Measurements from ENCODE around the gene MGAT4B. TPM values are rescaled to one million over a fixed set of nuclear protein-coding genes. Genes with fewer than 3 reads are reported as not detected.

MGAT4B gene
- polyA plus RNA-seq, 2 of the 4 experiments (the other 2 are of a cell fraction), result 57.4 to 166 TPM

GRCh38 chr5:179774442-179774841, 32.2 kb downstream of the MGAT4B start:
- CTCF ChIA-PET, result interaction anchor here (0.5 to 4.5 kb wide), 3 partner anchors 11 to 416 kb away, joined by 3 to 38 read pairs (median 4); no protein-coding TSS in a partner anchor
- H3K27ac ChIP-seq, result no peak overlapping the region
- no peak for DNase-seq (ENCODE audit: low read depth in 1 of 2, low spot score in 1 of 2)
- FAIRE-seq, result no peak
- POLR2A ChIA-PET, result no interaction called here
- H3K4me2 ChIP-seq, result no peak overlapping the region
- TF ChIP-seq PHF8 (IDR thresholded peaks at IDR 0.05; ENCODE audit: borderline replicate concordance, low read depth) (no peak), HOXA7 (CRISPR knock-in tag; IDR thresholded peaks at IDR 0.05) (no peak), ELK1 (IDR thresholded peaks at IDR 0.05; ENCODE audit: low read depth, low read length) (no peak), CTCF (IDR thresholded peaks at IDR 0.05) (no peak), USF2 (IDR thresholded peaks at IDR 0.05) (no peak), EHF (CRISPR knock-in tag; IDR thresholded peaks at IDR 0.05) (no peak), HOXB13 (CRISPR knock-in tag; IDR thresholded peaks at IDR 0.05; ENCODE audit: low read depth) (no peak), HMGXB4 (CRISPR knock-in tag; IDR thresholded peaks at IDR 0.05; ENCODE audit: borderline replicate concordance) (no peak), ZSCAN20 (CRISPR knock-in tag; IDR thresholded peaks at IDR 0.05) (no peak), MAZ (IDR thresholded peaks at IDR 0.05; ENCODE audit: borderline replicate concordance, low read depth, low read length) (no peak), FOXS1 (CRISPR knock-in tag; IDR thresholded peaks at IDR 0.05) (no peak), ZFP36 (IDR thresholded peaks at IDR 0.05; ENCODE audit: borderline replicate concordance, partially characterized antibody) (no peak), EP300 (IDR thresholded peaks at IDR 0.05) (no peak), RFX5 (IDR thresholded peaks at IDR 0.05) (no peak), NFE2L2 (conservative IDR thresholded peaks at IDR 0.05; ENCODE audit: low read length) (no peak), CHD4 (IDR thresholded peaks at IDR 0.05; ENCODE audit: borderline replicate concordance) (no peak), ZNF302 (CRISPR knock-in tag; IDR thresholded peaks at IDR 0.05) (no peak), TFCP2L1 (CRISPR knock-in tag; IDR thresholded peaks at IDR 0.05) (no peak)
- H3K9me3 ChIP-seq, result no peaks in the 10 kb centered on the region
- H3K4me3 ChIP-seq, result no peak overlapping the region
- H3K4me1 ChIP-seq, result no peaks in the 10 kb centered on the region
- 97% methylated on average over 11 of the region's 12 CpGs for WGBS (ENCODE audit: missing lambda C conversion rate)
- peak in 1 of 2 experiments; percentile 19; a peak in 2 of 6 replicates for ATAC-seq

GRCh38 chr5:179773686-179774040, 33.0 kb downstream of the MGAT4B start:
- Histone ChIP-seq H3K4me1 (no peaks in the 10 kb centered on the region), H3K4me2 (no peak overlapping the region), H3K27ac (no peak overlapping the region), H3K9me3 (no peaks in the 10 kb centered on the region), H3K4me3 (no peak overlapping the region)
- ATAC-seq (no peak), DNase-seq (ENCODE audit: low read depth in 1 of 2, low spot score in 1 of 2) (no peak), FAIRE-seq (no peak)
- ChIA-PET CTCF (interaction anchor here (0.5 to 4.5 kb wide), 3 partner anchors 10 to 416 kb away, joined by 3 to 38 read pairs (median 3); no protein-coding TSS in a partner anchor), POLR2A (no interaction called here)
- 96% methylated on average over 8 of the region's 9 CpGs for WGBS (ENCODE audit: missing lambda C conversion rate)
- TF ChIP-seq POLR2A (IDR thresholded peaks at IDR 0.05; ENCODE audit: low read length) (no peak), CHD2 (IDR thresholded peaks at IDR 0.05; ENCODE audit: low read length, partially characterized antibody) (no peak), ZC3H11A (IDR thresholded peaks at IDR 0.05) (no peak), REST (IDR thresholded peaks at IDR 0.05) (no peak), HOXB5 (CRISPR knock-in tag; IDR thresholded peaks at IDR 0.05) (no peak), CBX2 (IDR thresholded peaks at IDR 0.05; ENCODE audit: borderline replicate concordance, low read depth) (no peak), EP300 (IDR thresholded peaks at IDR 0.05) (no peak), CHD4 (IDR thresholded peaks at IDR 0.05; ENCODE audit: borderline replicate concordance) (no peak), RARB (CRISPR knock-in tag; IDR thresholded peaks at IDR 0.05) (no peak), BHLHE40 (IDR thresholded peaks at IDR 0.05; ENCODE audit: low read depth, low read length) (no peak), HMGXB4 (CRISPR knock-in tag; IDR thresholded peaks at IDR 0.05; ENCODE audit: borderline replicate concordance) (no peak), ZFP36 (IDR thresholded peaks at IDR 0.05; ENCODE audit: borderline replicate concordance, partially characterized antibody) (no peak), EHF (CRISPR knock-in tag; IDR thresholded peaks at IDR 0.05) (no peak), CEBPB (IDR thresholded peaks at IDR 0.05) (no peak)
